GDM1 (cell line): ENCODE measurements around the gene SLC12A3.
A peak's percentile ranks its signal among the peaks of the same experiment; 100 is the strongest.

Experiments used
- DNase-seq: peaks from one replicate; lab custom pipeline; 2025; lab: John Stamatoyannopoulos, UW

Gene SLC12A3

DNA sequence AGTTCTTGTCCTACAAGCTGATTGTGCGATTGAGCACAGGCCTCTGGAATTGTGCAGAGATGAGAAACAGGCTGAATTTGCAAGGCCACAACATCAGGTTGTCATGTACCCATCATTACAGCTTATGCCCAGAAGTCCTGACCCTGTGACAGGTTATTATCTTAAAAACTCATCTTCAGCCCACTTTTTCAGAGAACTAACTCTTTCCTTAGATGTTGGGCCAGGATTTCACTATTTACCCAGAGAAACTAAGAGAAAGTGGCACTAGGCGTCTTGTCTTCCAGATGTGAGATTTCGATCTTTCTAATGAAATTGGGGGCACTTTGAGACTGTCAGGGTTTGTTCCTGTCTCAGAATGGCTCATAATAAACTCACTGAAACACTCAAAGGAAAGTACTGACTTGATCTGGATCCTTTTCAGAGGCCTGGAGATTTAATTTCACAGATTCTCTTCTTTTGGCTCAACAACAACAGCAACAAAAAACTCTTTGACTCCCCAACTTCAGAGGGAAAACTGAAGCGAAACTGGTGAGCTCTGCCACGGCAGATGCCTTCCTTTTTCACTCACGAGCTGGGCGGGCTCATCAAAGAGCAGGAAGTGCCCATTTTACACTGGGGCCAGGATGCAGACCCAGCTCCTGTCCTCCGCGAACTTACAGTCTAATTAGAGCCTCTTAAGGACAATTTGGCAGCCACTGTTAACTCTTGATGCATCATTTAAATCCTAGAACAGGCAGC, 17.7 kb upstream of the SLC12A3 start:
- DNase-seq = no peak

- peak; percentile 14 for DNase-seq
Measured at GRCh38 chr16:56848029-56848936, 16.7 kb upstream of the SLC12A3 start.

DNA sequence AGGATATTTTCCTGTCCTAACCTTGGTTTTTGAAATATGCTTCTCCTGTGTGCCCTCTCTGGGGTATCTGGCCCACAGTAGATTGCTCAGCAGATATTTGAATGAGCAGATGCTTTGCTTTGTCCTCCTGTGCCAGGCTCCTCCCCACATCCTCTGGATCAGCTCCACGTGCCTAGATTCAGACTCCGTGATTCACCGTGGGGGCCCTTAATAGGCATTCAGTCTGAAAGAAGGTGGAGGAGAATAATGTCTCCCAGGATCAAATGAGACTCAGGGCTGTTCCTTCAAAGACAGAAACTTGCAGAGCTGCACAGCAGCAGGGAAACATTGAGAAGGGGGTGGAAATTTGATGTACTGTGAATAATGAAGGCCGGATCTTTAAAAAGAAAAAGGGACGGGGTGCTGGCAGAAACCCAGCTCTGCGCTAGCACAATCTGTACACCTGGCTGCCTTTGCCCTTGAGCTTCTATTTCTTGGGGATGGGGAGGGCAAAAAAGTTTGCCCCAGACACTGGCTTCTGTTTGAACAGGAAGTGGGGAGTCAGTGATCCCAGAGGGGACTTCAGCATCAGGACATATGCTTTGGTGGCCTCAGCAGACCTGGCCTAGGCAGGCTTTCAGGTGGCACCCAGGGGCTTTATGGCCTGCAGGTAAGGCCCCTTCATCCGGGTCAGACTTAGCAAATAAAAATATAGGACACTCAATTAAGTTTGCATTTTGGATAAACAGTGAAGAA, 15.9 kb upstream of the SLC12A3 start:
- no peak for DNase-seq

GRCh38 chr16:56849690-56850680, 15.0 kb upstream of the SLC12A3 start:
- no peak for DNase-seq

DNA sequence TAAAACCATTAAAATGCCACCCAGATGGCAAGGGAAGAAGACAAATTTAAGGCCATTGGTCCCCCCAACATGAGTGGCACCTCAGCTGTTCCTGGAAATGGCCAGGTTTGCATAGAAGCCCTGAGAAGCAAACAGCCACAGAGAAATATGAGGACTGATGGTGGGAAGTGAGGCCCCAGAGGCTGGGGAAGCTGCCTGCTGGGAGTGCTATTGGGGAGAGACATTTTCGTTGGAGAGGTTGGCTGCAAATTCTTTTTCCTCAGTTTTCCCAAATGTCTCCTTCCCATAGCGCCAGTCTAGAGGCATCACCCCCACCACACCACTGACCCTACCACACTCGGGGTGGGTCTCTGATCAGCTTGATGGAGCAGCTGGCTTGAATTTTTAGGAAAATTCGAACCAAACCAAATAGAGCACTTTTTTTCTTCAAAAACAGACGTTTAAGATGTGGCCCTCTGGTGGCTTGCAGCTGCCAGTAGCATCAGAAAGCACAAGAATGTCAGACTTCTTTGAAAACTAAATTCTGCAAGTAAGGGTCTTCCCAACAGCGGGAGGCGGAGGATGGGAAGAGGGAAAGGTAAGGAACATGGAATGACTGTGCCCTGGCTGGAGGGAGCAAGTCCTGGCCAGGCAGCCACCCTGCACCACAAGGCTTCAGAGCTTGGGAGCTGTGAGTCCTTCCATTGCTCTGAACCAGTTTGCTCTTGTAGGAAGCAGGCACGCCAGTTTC, 13.2 kb upstream of the SLC12A3 start:
- peak; percentile 33 for DNase-seq

DNA sequence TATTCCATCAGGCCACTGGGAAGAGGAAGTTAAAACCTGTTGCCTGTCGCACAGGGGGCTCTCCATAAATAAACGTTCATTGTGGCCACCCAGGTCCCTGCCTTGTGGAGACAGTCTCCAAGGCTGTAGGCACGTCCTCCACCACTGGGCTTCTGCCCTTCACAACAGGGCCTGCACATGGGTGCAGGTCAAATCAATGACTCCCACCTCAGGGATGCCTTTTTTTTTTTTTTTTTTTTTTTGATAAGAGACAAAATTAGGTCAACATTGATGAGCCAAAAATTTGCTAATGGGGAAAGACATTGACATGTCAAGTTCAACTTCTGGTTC, 12.6 kb upstream of the SLC12A3 start:
- no peak for DNase-seq

DNA sequence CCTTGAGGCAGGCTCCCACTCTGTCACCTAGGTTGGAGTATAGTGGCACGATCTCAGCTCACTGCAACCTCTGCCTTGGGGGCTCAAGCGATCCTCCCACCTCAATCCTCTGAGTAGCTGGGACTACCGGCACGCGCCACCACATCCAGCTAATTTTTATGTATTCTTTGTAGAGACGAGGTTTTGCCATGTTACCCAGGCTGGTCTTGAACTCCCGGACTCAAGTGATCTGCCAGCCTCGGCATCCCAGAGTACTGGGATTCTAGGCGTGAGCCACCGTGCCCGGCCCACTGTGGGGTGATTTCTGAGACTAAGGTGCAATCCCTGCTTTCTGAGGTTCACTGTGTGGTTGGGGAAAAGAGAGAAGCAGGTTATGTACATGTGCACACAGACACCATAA, 12.0 kb upstream of the SLC12A3 start:
- DNase-seq = no peak

GRCh38 chr16:56855201-56855600, 9.8 kb upstream of the SLC12A3 start:
- DNase-seq = no peak

GRCh38 chr16:56855946-56856345, 9.1 kb upstream of the SLC12A3 start:
- DNase-seq = no peak

DNA sequence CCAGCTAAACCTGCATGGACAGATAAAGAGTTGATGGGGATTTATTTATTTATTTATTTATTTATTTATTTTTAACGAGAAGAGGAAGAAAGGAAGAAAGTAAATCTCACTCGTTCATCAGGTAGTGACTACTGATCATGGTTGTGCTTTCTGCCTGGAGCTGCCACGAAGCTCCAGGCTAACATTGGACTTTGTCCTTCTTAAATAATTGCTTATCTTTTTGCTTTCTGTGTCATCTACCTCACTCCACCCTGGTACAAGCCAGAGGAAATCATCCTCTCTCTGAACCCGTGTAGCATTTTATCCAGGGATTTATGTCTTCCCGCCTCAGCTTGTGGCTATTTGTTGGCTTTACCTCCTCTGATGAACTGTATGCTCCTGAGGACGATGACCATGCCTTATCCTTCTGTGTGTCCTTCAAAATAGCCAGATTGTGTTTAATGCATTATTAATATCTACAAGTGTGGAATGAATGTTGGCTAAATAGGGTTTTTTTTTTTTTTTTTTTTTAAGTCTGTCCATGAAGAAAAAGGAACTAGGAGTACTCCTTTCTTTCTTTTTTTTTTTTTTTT, 8.0 kb upstream of the SLC12A3 start:
- no peak for DNase-seq

- DNase-seq = no peak
Measured at GRCh38 chr16:56858374-56858773, 6.6 kb upstream of the SLC12A3 start.

GRCh38 chr16:56859636-56860035, 5.4 kb upstream of the SLC12A3 start:
- DNase-seq = no peak

DNA sequence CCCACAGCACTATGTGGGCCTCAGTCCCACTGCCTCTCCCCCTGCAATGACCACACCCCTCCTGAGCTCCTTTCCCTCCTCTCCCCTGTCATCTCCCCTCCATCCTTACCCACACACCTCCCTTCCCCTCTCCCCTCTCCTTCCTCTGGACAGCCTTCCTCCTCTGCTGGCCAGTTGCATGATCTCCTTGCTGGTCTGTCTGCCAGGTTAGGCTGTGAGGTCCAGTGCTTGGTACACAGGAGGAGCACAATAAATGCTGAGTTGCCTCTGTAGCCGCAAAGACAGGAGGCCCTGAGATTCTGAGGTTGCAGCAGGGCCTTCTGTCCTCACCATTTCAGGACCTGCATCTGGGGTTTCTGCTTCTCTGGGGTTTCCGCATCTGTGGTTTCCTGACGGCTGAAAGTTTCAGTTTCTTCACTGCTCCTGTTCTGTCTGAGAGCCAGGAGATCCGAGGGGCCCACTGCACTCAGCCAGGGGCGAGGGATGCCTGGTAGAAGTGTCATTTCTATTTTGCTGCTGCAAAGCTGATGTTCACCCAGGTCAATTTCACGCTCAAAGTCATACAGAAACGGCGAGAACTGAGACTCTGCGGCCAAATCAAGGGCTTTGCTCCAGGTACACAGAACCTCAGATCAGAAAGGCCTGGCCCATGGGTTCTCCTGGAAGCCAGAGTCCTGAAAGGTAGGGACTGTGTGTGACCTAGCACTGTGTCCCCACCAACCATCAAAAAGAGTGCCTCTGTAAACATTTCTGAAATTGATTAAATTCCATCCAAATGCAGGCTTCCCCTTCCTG, 4.6 kb upstream of the SLC12A3 start:
- DNase-seq = peak; percentile 73

DNA sequence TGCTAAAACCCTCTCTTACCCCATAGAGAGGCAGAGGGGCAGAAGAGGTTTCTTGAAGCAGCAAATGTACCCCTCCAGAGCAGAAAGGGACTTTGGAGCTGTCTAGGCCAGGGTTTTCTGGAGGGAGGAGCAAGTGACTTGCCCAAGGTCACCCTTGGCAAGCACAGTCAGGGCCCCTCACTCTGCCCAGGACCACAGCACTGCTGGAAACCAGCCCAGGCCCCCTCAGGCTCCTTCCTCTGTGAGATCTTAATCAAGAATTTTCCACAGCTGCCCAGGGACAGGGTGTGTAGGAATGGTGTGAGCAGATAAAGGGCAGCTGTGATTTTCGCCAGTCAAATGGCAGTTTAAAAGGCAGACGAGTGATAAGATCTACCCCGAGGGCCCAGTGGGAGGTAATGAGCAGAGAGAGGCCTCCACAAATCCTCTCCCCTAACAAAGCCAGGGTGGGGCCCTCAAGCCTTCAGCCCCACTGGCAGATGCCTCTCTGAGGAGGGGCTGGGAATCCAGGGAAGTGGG, 3.9 kb upstream of the SLC12A3 start:
- no peak for DNase-seq

GRCh38 chr16:56861756-56862155, 3.3 kb upstream of the SLC12A3 start:
- no peak for DNase-seq

- DNase-seq = peak; percentile 57
Measured at GRCh38 chr16:56862776-56863175, 2.2 kb upstream of the SLC12A3 start.

DNA sequence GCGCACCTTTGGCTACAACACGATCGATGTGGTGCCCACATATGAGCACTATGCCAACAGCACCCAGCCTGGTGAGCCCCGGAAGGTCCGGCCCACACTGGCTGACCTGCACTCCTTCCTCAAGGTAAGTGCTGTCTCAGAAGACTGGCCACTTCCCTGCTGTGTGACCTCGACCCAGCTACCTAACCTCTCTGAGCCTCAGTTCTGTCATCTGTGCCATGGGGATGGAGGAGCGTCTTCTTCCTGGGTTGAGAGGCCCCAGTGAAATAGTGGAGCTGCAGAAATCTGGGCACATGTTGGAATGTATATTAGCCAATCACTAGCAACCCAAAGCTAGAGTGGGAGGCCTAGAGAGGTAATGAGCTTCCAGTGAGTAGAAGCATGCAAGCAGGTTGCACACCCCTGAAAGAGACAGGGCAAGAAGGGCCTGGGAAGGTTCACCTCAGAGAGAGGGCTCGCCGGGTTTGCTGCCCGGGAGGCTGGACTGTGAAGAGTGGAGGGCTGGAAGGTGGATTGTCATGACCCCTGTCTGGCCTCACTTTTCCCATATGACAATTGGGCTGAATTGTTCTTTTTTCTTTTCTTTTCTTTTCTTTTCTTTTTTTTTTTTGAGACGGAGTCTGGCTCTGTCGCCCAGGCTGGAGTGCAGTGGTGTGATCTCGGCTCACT, 521 bp downstream of the SLC12A3 start:
- DNase-seq = no peak

GRCh38 chr16:56866955-56867830, 2.2 kb downstream of the SLC12A3 start:
- DNase-seq = no peak
